ENCODE data around the gene ABCG4. TPM values are rescaled to one million over a fixed set of nuclear protein-coding genes. Genes with fewer than 3 reads are reported as not detected.

The ABCG4 gene
- total and polyA plus RNA-seq, 2 donors (not counting 1 experiment from before 2014, with no cell fraction given), result not detected

DNA sequence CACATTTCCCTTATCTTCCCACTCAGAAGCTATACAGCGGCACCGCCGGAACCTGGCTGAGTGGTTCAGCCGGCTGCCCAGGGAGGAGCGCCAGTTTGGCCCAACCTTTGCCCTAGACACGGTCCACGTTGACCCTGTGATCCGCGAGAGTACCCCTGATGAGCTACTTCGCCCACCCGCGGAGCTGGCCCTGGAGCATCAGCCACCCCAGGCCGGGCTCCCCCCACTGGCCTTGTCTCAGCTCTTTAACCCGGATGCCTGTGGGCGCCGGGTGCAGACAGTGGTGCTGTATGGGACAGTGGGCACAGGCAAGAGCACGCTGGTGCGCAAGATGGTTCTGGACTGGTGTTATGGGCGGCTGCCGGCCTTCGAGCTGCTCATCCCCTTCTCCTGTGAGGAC is 24.6 kb downstream of the ABCG4 start:
- H3K27me3 ChIP-seq (replicated peaks in 1 of 4; ENCODE audit: control extremely low read depth in 1 of 4, control insufficient read depth in 3 of 4, insufficient read depth in 4 of 4, low read length in 3 of 4), result no peaks in the 10 kb centered on the region
- ATAC-seq (ENCODE audit: low read depth) (no peak), DNase-seq (no peak)
- over 99% methylated on average over 19 of the region's 21 CpGs for WGBS (ENCODE audit: insufficient coverage)
- intact Hi-C loops (cut with micrococcal nuclease), result no loop called here
- H4K20me1 ChIP-seq (ENCODE audit: control insufficient read depth, insufficient read depth, low read length, poor library complexity, severe bottlenecking), result no peaks in the 10 kb centered on the region
- no peaks in the 10 kb centered on the region for H3K9me3 ChIP-seq (ENCODE audit: control extremely low read depth in 1 of 3, control insufficient read depth in 2 of 3, insufficient read depth in 1 of 3, low read length in 2 of 3)
- H3K9ac ChIP-seq (ENCODE audit: low read length), result no peak overlapping the region
- Mint-ChIP-seq H3K27me3 (no peaks in the 10 kb centered on the region), H3K4me3 (no peak overlapping the region), H3K9me3 (ENCODE audit: insufficient read depth) (no peaks in the 10 kb centered on the region), H3K4me1 (peaks cover 4% of the 10 kb centered on the region), H3K27ac (no peak overlapping the region)
- POLR2A ChIA-PET, result no interaction called here
- no peaks in the 10 kb centered on the region for H3K79me2 ChIP-seq (ENCODE audit: control insufficient read depth, insufficient read depth, low read length)
- CTCF ChIA-PET, result no interaction called here
- no peak overlapping the region for H2AFZ ChIP-seq (ENCODE audit: insufficient read depth, low read depth, low read length, poor library complexity, severe bottlenecking)
- no peak overlapping the region for H3K27ac ChIP-seq (ENCODE audit: low read length in 2 of 2)
- no peak for TF ChIP-seq EZH2 (IDR thresholded peaks at IDR 0.05; ENCODE audit: borderline replicate concordance, insufficient read depth, low read depth, low read length, poor library complexity, severe bottlenecking)
- TF ChIP-seq, protein P1, sequence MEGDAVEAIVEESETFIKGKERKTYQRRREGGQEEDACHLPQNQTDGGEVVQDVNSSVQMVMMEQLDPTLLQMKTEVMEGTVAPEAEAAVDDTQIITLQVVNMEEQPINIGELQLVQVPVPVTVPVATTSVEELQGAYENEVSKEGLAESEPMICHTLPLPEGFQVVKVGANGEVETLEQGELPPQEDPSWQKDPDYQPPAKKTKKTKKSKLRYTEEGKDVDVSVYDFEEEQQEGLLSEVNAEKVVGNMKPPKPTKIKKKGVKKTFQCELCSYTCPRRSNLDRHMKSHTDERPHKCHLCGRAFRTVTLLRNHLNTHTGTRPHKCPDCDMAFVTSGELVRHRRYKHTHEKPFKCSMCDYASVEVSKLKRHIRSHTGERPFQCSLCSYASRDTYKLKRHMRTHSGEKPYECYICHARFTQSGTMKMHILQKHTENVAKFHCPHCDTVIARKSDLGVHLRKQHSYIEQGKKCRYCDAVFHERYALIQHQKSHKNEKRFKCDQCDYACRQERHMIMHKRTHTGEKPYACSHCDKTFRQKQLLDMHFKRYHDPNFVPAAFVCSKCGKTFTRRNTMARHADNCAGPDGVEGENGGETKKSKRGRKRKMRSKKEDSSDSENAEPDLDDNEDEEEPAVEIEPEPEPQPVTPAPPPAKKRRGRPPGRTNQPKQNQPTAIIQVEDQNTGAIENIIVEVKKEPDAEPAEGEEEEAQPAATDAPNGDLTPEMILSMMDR (IDR thresholded peaks at IDR 0.05), result no peak
- H3K4me2 ChIP-seq (replicated peaks; ENCODE audit: low read depth, low read length, poor library complexity, severe bottlenecking), result no peak overlapping the region
- H3K4me3 ChIP-seq (ENCODE audit: control extremely low read depth in 1 of 5, extremely low read depth in 1 of 5, insufficient read depth in 1 of 5, low read depth in 2 of 5, low read length in 4 of 5), result no peak overlapping the region
- H3K4me1 ChIP-seq (ENCODE audit: control insufficient read depth in 2 of 2, insufficient read depth in 2 of 2, low read length in 2 of 2), result peaks cover 5 to 8% of the 10 kb centered on the region in 2 donors
- peaks cover 0 to 5% of the 10 kb centered on the region in 2 experiments for H3K36me3 ChIP-seq (replicated peaks in 1 of 2; ENCODE audit: control extremely low read depth in 1 of 2, control insufficient read depth in 1 of 2, extremely low read depth in 1 of 2, insufficient read depth in 2 of 2, low read length in 1 of 2)

DNA sequence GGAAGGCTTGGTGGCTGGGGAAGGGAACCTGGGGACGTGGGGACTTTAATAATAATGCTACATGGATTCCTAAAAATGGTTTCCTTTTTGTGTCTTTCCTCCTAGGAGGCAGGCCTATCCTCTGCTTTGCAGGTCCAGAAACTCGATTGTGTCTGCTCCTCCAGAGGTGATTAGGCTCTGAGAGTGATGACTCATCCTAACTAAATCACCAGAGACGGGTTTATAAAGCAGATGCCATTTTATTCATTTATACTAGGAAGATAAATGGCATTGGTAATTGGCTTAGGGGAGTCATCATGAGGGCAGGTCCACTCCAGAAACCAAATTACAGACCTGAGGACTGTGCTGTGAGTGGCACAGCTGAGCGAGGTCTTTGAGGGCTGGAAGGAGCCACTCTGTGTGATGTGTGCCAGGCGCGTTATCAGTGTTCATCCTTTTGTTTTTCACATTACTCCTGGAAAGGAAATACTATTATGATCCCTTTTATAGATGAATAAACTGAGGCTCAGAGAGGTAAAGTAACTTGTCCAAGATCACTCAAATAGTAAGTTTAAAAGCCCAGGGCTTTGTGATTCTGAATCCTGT is 26.7 kb downstream of the ABCG4 start:
- Histone ChIP-seq H4K20me1 (ENCODE audit: control insufficient read depth, insufficient read depth, low read length, poor library complexity, severe bottlenecking) (no peaks in the 10 kb centered on the region), H3K36me3 (replicated peaks in 1 of 2; ENCODE audit: control extremely low read depth in 1 of 2, control insufficient read depth in 1 of 2, extremely low read depth in 1 of 2, insufficient read depth in 2 of 2, low read length in 1 of 2) (peaks cover 0 to 5% of the 10 kb centered on the region in 2 experiments), H3K4me1 (ENCODE audit: control insufficient read depth in 2 of 2, insufficient read depth in 2 of 2, low read length in 2 of 2) (no peaks in the 10 kb centered on the region), H2AFZ (ENCODE audit: insufficient read depth, low read depth, low read length, poor library complexity, severe bottlenecking) (no peak overlapping the region), H3K4me2 (replicated peaks; ENCODE audit: low read depth, low read length, poor library complexity, severe bottlenecking) (no peak overlapping the region), H3K4me3 (ENCODE audit: control extremely low read depth in 1 of 5, extremely low read depth in 1 of 5, insufficient read depth in 1 of 5, low read depth in 2 of 5, low read length in 4 of 5) (no peak overlapping the region), H3K79me2 (ENCODE audit: control insufficient read depth, insufficient read depth, low read length) (no peaks in the 10 kb centered on the region), H3K9ac (ENCODE audit: low read length) (no peak overlapping the region), H3K9me3 (ENCODE audit: control extremely low read depth in 1 of 3, control insufficient read depth in 2 of 3, insufficient read depth in 1 of 3, low read length in 2 of 3) (no peaks in the 10 kb centered on the region), H3K27me3 (replicated peaks in 1 of 4; ENCODE audit: control extremely low read depth in 1 of 4, control insufficient read depth in 3 of 4, insufficient read depth in 4 of 4, low read length in 3 of 4) (no peaks in the 10 kb centered on the region), H3K27ac (ENCODE audit: low read length in 2 of 2) (no peak overlapping the region)
- WGBS (ENCODE audit: insufficient coverage), result 83% methylated on average over 1 of the region's 6 CpGs
- Mint-ChIP-seq H3K27ac (no peak overlapping the region), H3K27me3 (no peaks in the 10 kb centered on the region), H3K9me3 (ENCODE audit: insufficient read depth) (no peaks in the 10 kb centered on the region), H3K4me3 (no peak overlapping the region), H3K4me1 (no peaks in the 10 kb centered on the region)
- intact Hi-C loops (cut with micrococcal nuclease), result no loop called here
- ChIA-PET POLR2A (interaction anchor here (0.7 kb wide), 1 partner anchor 191 kb away, joined by 3 read pairs; no protein-coding TSS in a partner anchor), CTCF (interaction anchor here (1.2 kb wide), 1 partner anchor 21 kb away, joined by 3 read pairs; no protein-coding TSS in a partner anchor)
- TF ChIP-seq, protein P1 (IDR thresholded peaks at IDR 0.05), result no peak
- TF ChIP-seq EZH2 (IDR thresholded peaks at IDR 0.05; ENCODE audit: borderline replicate concordance, insufficient read depth, low read depth, low read length, poor library complexity, severe bottlenecking), result no peak
- ATAC-seq (ENCODE audit: low read depth), result no peak
- DNase-seq, result no peak
